GM23338 (cell line): Measurements from ENCODE around the gene SORBS1. TPM values are rescaled to one million over a fixed set of nuclear protein-coding genes. Genes with fewer than 3 reads are reported as not detected.

ENCODE experiments used
- ATAC-seq: fragments of 200-7000 bp; cut with Tn5 transposase; 3 replicates; pipeline ENCODE4 v1.9.1; 2020
- DNase-seq: peaks from one replicate; pipeline ENCODE4 v3.0.0-alpha.2; 2015; ENCODE audit warnings: low spot score
- H2AFZ ChIP-seq: fragments of 200-600 bp; sonication (generic); 2 replicates; pipeline ENCODE4 v1.8.0; 2016; ENCODE audit warnings: antibody characterized with exemption, mild to moderate bottlenecking, moderate library complexity
- H3F3A ChIP-seq: fragments of 200-600 bp; sonication (generic); replicated peaks from 2 replicates; pipeline ENCODE4 v1.8.0; 2017; ENCODE audit warnings: antibody characterized with exemption, mixed run types, low read depth
- H3K27ac ChIP-seq: fragments of 200-600 bp; sonication (generic); 2 replicates; pipeline ENCODE4 v1.6.1; 2016; ENCODE audit warnings: low read depth
- H3K27me3 ChIP-seq: fragments of 200-600 bp; sonication (generic); 2 replicates; pipeline ENCODE4 v1.8.0; 2016; ENCODE audit warnings: mild to moderate bottlenecking, mixed run types, moderate library complexity; ENCODE audit not compliant: insufficient read depth
- H3K36me3 ChIP-seq: fragments of 200-600 bp; sonication (generic); 2 replicates; pipeline ENCODE4 v1.8.0; 2016; ENCODE audit warnings: mild to moderate bottlenecking; ENCODE audit not compliant: insufficient read depth
- H3K4me1 ChIP-seq: fragments of 200-600 bp; sonication (generic); 2 replicates; pipeline ENCODE4 v1.8.0; 2016; ENCODE audit warnings: mild to moderate bottlenecking, moderate library complexity; ENCODE audit not compliant: insufficient read depth
- H3K4me2 ChIP-seq: fragments of 200-600 bp; sonication (generic); 2 replicates; pipeline ENCODE4 v1.7.1; 2017; ENCODE audit warnings: mixed run types
- H3K4me3 ChIP-seq: fragments of 200-600 bp; sonication (generic); 2 replicates; pipeline ENCODE4 v1.6.1; 2016; ENCODE audit warnings: mixed run types
- H3K79me2 ChIP-seq: fragments of 200-600 bp; sonication (generic); replicated peaks from 2 replicates; pipeline ENCODE4 v1.8.0; 2017; ENCODE audit warnings: mild to moderate bottlenecking; ENCODE audit not compliant: insufficient read depth
- H3K9me2 ChIP-seq: fragments of 200-600 bp; sonication (generic); 2 replicates; pipeline ENCODE4 v1.8.0; 2017; ENCODE audit not compliant: insufficient read depth
- H4K20me1 ChIP-seq: fragments of 200-600 bp; sonication (generic); replicated peaks from 2 replicates; pipeline ENCODE4 v1.8.0; 2017; ENCODE audit warnings: mild to moderate bottlenecking; ENCODE audit not compliant: insufficient read depth
- H3K27ac Mint-ChIP-seq: 2 replicates; pipeline ENCODE4 v1.8.0; 2020; ENCODE audit warnings: inconsistent platforms, mild to moderate bottlenecking, moderate library complexity, mixed read lengths
- H3K27me3 Mint-ChIP-seq: 3 replicates; pipeline ENCODE4 v1.8.0; 2022; ENCODE audit warnings: low read depth, mild to moderate bottlenecking, moderate library complexity, mixed read lengths, inconsistent platforms; ENCODE audit not compliant: insufficient read depth, poor library complexity
- H3K36me3 Mint-ChIP-seq: 3 replicates; pipeline ENCODE4 v1.8.0; 2021; ENCODE audit warnings: low read depth, mild to moderate bottlenecking, inconsistent platforms, moderate library complexity, mixed read lengths
- H3K4me1 Mint-ChIP-seq: 3 replicates; pipeline ENCODE4 v1.8.0; 2020; ENCODE audit warnings: mild to moderate bottlenecking, inconsistent platforms, mixed read lengths
- H3K4me3 Mint-ChIP-seq: 3 replicates; pipeline ENCODE4 v1.8.0; 2021; ENCODE audit warnings: moderate library complexity, mild to moderate bottlenecking, inconsistent platforms, mixed read lengths
- H3K9me3 Mint-ChIP-seq: 3 replicates; pipeline ENCODE4 v1.8.0; 2020; ENCODE audit warnings: moderate library complexity, mild to moderate bottlenecking, inconsistent platforms, mixed read lengths
- ZNF114 ChIP-seq: fragments of 250-450 bp; sonication (Bioruptor Pico); IDR thresholded peaks from 2 replicates; pipeline ENCODE4 v1.5.0; 2020; ENCODE audit warnings: mild to moderate bottlenecking, moderate library complexity
- ZNF331 ChIP-seq: fragments of 250-450 bp; sonication (Bioruptor Pico); IDR thresholded peaks from 2 replicates; pipeline ENCODE4 v1.5.0; 2020; ENCODE audit warnings: low read depth, mild to moderate bottlenecking, moderate library complexity
- polyA plus RNA-seq: library from polyadenylated mRNA; unstranded; fragments of >200 nt; fragmentation: Nextera tagmentation; extraction: Ambion mirVana; gene quantifications from 2 replicates; pipeline ENCODE4 v1.2.1, GENCODE V29; 2016
- total RNA-seq: library from RNA; depleted of rRNA; stranded (reverse); fragments of >200 nt; shearing (Covaris generic); gene quantifications from 2 replicates; pipeline ENCODE4 v1.2.3, GENCODE V29; 2014; rRNA removed
- TF ChIP-seq, protein P1 (sequence below), 2 experiments: fragments of 200-600 bp in 1 of 2; sonication (generic) in 1 of 2; conservative IDR thresholded peaks; 2 replicates each; pipeline versions ENCODE4 v1.5.1 to v1.6.1; 2016 to 2017; ENCODE audit warnings: antibody characterized with exemption in 2 of 2, low read depth in 2 of 2, mild to moderate bottlenecking in 2 of 2, moderate library complexity in 1 of 2

The SORBS1 gene
- total and polyA plus RNA-seq, 2 experiments from 2014 or later = 47.7 to 51.5 TPM

DNA sequence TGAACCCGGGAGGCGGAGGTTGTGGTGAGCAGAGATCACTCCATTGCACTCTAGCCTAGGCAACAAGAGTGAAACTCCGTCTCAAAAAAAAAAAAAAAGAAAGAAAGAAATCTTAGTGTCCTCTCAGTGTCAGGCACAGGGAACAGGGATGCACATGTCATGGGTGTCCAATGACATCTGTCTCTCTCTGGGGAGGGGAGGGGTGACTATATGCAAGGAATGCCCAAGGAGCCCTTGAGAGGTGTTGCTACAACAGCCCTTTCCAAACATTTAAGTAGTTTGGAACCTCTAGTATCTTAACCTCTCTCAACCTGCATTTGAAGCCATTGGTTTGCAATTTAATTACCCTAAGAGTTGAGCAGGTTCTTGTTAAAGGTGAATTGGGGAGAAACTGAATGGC is 299.2 kb downstream of the SORBS1 start:
- Histone ChIP-seq H3K27me3 (no peaks in the 10 kb centered on the region), H3F3A (no peaks in the 10 kb centered on the region), H3K4me2 (no peak overlapping the region), H3K9me2 (no peaks in the 10 kb centered on the region), H3K79me2 (peaks cover 12% of the 10 kb centered on the region), H2AFZ (no peak overlapping the region), H3K36me3 (peaks cover 35% of the 10 kb centered on the region), H3K4me1 (peaks cover 42% of the 10 kb centered on the region), H3K4me3 (no peak overlapping the region), H3K27ac (no peak overlapping the region), H4K20me1 (no peaks in the 10 kb centered on the region)
- H3K36me3 Mint-ChIP-seq = peaks cover 75% of the 10 kb centered on the region
- no peak overlapping the region for H3K27ac Mint-ChIP-seq
- TF ChIP-seq ZNF331 (CRISPR knock-in tag) (no peak), ZNF114 (CRISPR knock-in tag) (no peak)
- TF ChIP-seq, protein P1, sequence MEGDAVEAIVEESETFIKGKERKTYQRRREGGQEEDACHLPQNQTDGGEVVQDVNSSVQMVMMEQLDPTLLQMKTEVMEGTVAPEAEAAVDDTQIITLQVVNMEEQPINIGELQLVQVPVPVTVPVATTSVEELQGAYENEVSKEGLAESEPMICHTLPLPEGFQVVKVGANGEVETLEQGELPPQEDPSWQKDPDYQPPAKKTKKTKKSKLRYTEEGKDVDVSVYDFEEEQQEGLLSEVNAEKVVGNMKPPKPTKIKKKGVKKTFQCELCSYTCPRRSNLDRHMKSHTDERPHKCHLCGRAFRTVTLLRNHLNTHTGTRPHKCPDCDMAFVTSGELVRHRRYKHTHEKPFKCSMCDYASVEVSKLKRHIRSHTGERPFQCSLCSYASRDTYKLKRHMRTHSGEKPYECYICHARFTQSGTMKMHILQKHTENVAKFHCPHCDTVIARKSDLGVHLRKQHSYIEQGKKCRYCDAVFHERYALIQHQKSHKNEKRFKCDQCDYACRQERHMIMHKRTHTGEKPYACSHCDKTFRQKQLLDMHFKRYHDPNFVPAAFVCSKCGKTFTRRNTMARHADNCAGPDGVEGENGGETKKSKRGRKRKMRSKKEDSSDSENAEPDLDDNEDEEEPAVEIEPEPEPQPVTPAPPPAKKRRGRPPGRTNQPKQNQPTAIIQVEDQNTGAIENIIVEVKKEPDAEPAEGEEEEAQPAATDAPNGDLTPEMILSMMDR (conservative IDR thresholded peaks at IDR 0.05; ENCODE audit: low read depth in 2 of 2) = no peak
- no peak for ATAC-seq
- peaks cover 49% of the 10 kb centered on the region for H3K4me1 Mint-ChIP-seq
- H3K9me3 Mint-ChIP-seq = peaks cover 5% of the 10 kb centered on the region; the same call in 2 of the 3 replicates
- H3K4me3 Mint-ChIP-seq = no peak overlapping the region
- H3K27me3 Mint-ChIP-seq = peaks cover 9% of the 10 kb centered on the region
- no peak for DNase-seq

Other genes with a start within 250 kb of the SORBS1 start
- 104 and 117 TPM in 2 replicates for gene ALDH18A1, start 95.3 kb upstream of the SORBS1 start, total RNA-seq
- 35.1 and 36.0 TPM in 2 replicates for gene ALDH18A1, start 95.3 kb upstream of the SORBS1 start, polyA plus RNA-seq
- 28.3 and 29.7 TPM in 2 replicates for gene TCTN3, start 132.6 kb upstream of the SORBS1 start, total RNA-seq
- 27.3 and 32.4 TPM in 2 replicates for gene TCTN3, start 132.6 kb upstream of the SORBS1 start, polyA plus RNA-seq
- 2.0 and 2.3 TPM in 2 replicates for gene ENTPD1, start 194.8 kb upstream of the SORBS1 start, total RNA-seq
- gene ENTPD1, start 194.8 kb upstream of the SORBS1 start, polyA plus RNA-seq = 2.5 and 3.6 TPM in 2 replicates